Measurements from ENCODE around the gene MGRN1.
A peak's percentile ranks its signal among the peaks of the same experiment; 100 is the strongest.

Gene MGRN1

DNA sequence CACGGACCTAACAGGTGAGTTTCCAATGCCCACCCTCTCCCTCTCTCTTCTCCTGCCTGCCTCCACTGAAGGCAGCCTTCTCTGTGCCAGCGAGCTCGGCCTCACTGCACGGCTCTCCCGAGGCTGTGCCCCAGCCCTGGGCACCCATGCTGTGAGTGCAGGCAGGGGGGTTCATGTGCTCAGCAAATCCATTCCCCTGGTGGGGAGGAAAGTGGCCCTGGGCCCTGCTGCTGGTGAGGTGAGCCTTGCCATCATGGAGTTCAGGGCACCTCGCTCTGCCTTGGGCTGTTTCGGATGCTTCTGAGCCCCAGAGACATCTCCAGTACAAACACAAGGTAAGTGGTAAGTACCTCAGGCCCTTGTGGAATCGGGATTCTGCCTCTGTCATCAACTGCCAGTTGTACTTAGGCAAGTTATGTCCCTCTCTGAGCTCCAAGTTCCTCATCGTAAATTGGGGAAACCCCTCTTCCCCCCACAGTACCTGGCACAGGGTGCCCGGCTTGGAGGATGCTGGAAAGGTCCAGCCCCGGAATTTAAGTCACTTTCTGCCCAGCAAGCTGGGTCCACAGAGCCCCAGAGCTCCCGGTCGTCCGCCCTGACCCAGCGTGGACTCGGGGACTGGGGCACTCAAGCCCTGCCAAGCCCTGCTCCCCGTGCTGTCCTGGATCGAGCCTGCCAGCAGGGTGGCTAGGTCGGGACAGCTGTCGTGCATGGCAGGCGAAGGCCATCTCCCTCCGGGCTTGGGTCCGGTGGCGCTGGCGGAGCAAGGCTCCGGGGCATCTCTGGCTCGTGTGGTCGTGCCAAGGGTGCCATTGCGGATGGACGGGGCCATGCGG, 68.1 kb downstream of the MGRN1 start:
- H3K4me3 Mint-ChIP-seq, result peak overlapping the region; percentile 82
- intact Hi-C loops (cut with micrococcal nuclease), result loop anchor here (1.0 kb wide), 1 partner anchor 42 kb away; the partner anchor contains the start of genes ANKS3 and DNAAF8

DNA sequence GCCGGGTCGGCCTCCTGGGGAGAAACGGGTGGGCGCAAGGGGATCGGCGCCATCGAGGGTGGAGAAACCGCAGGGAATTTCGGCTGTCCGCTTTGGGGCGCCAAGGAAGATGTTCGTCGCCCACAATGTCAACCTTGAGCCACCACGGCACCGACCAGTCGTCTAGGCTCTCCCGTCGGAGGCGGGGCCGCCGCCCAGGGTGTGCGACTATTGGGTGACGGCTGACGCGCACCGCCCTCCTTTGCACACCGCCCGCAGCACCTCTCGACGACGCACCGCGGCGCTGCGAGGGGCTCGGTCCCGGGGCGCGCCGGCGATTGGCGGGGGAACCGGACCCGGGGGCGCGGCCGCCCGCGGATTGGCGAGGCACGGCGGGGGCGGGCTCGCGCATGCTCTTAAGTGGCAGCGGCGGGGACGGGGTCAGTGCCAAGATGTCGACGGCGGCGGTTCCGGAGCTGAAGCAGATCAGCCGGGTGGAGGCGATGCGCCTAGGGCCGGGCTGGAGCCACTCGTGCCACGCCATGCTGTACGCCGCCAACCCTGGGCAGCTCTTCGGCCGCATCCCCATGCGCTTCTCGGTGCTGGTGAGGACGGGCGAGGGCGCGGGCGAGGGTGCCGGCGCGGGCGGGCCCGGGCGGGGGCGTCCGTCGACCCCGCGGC, 68.8 kb downstream of the MGRN1 start, which contains the start of gene NUDT16L1:
TSS of gene NUDT16L1 (plus strand) at position 267 of the 660 bp plus-strand sequence. CDS start at position 432, 165 bp downstream.
- H3K27ac Mint-ChIP-seq, result peak within 1 kb of the TSS; percentile 86
- H3K36me3 Mint-ChIP-seq (ENCODE audit: low read depth), result peaks cover 64% of the 10 kb centered on the region
- H3K4me1 Mint-ChIP-seq (ENCODE audit: low read depth), result peaks cover 63% of the 10 kb centered on the region
- no peaks in the 10 kb centered on the region for H3K9me3 Mint-ChIP-seq
- H3K4me3 Mint-ChIP-seq, result peak within 1 kb of the TSS; percentile 82
- H3K27me3 Mint-ChIP-seq, result no peaks in the 10 kb centered on the region
- intact Hi-C loops (cut with micrococcal nuclease), result loop anchor here (1.0 kb wide), 1 partner anchor 41 kb away; the partner anchor contains the start of genes ANKS3 and DNAAF8

More for the DNA sequence above, 68.1 kb downstream of the MGRN1 start:
- Mint-ChIP-seq H3K27ac (peak overlapping the region; percentile 86), H3K9me3 (no peaks in the 10 kb centered on the region), H3K4me1 (ENCODE audit: low read depth) (peaks cover 71% of the 10 kb centered on the region), H3K27me3 (no peaks in the 10 kb centered on the region), H3K36me3 (ENCODE audit: low read depth) (peaks cover 64% of the 10 kb centered on the region)

- peaks cover 56% of the 10 kb centered on the region for H3K4me1 Mint-ChIP-seq (ENCODE audit: low read depth)
- peak overlapping the region; percentile 71 for H3K4me3 Mint-ChIP-seq
- H3K27me3 Mint-ChIP-seq, result no peaks in the 10 kb centered on the region
- peak overlapping the region; percentile 86 for H3K27ac Mint-ChIP-seq
- intact Hi-C loops (cut with micrococcal nuclease), result loop anchor here (1.0 kb wide), 1 partner anchor 40 kb away; the partner anchor contains the start of genes ANKS3 and DNAAF8
- no peaks in the 10 kb centered on the region for H3K9me3 Mint-ChIP-seq
- peaks cover 64% of the 10 kb centered on the region for H3K36me3 Mint-ChIP-seq (ENCODE audit: low read depth)
Observed at GRCh38 chr16:4693956-4694641, 69.5 kb downstream of the MGRN1 start.

- H3K4me1 Mint-ChIP-seq (ENCODE audit: low read depth), result peaks cover 49% of the 10 kb centered on the region
- H3K27ac Mint-ChIP-seq, result peak overlapping the region; percentile 53
- peaks cover 64% of the 10 kb centered on the region for H3K36me3 Mint-ChIP-seq (ENCODE audit: low read depth)
- no peaks in the 10 kb centered on the region for H3K9me3 Mint-ChIP-seq
- peak overlapping the region; percentile 71 for H3K4me3 Mint-ChIP-seq
- H3K27me3 Mint-ChIP-seq, result no peaks in the 10 kb centered on the region
- intact Hi-C loops (cut with micrococcal nuclease), result no loop called here
Observed at GRCh38 chr16:4694642-4695451, 70.2 kb downstream of the MGRN1 start.

DNA sequence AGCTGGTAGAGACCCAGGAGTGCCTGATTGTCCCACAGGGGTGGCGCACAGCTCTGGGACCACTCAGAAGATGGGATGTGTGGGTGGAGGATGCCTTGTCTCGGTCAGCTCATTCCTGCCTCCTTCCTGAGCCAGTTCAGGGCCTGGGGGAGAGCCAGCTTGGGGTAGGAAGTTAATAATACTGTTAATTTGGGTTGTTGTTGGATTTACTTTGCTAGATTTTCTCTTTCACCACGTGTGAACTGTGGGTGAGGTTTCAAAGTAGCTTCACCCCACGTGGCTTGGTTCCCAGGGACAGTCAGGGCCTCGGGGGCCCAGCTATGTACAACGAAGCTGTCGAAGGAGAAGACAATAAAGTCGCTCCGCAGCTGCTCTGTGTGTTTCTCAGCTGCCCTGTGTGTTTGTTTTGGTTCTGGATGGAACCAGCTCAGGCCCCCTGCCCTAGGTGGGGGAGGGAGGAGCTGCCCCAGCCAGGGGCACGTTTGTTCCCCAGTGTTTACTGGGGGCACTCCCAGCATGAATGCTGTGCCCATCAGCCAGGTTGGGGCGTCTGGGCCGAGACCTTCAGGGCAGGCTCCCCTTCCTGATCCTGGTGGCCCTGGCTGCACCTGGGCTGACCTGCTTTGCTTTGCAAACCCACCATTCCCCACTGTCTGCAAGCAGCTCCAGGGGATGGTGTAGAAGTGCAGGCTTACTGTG, 71.0 kb downstream of the MGRN1 start:
- no peak overlapping the region for H3K27ac Mint-ChIP-seq
- H3K9me3 Mint-ChIP-seq, result no peaks in the 10 kb centered on the region
- H3K36me3 Mint-ChIP-seq (ENCODE audit: low read depth), result peaks cover 64% of the 10 kb centered on the region
- no peaks in the 10 kb centered on the region for H3K27me3 Mint-ChIP-seq
- peaks cover 41% of the 10 kb centered on the region for H3K4me1 Mint-ChIP-seq (ENCODE audit: low read depth)
- intact Hi-C loops (cut with micrococcal nuclease), result no loop called here
- H3K4me3 Mint-ChIP-seq, result no peak overlapping the region

GRCh38 chr16:4696172-4696904, 71.7 kb downstream of the MGRN1 start:
- H3K9me3 Mint-ChIP-seq, result no peaks in the 10 kb centered on the region
- intact Hi-C loops (cut with micrococcal nuclease), result no loop called here
- H3K36me3 Mint-ChIP-seq (ENCODE audit: low read depth), result peaks cover 65% of the 10 kb centered on the region
- no peak overlapping the region for H3K4me3 Mint-ChIP-seq
- H3K27me3 Mint-ChIP-seq, result no peaks in the 10 kb centered on the region
- H3K4me1 Mint-ChIP-seq (ENCODE audit: low read depth), result peaks cover 36% of the 10 kb centered on the region
- no peak overlapping the region for H3K27ac Mint-ChIP-seq

GRCh38 chr16:4696905-4697847, 72.5 kb downstream of the MGRN1 start:
- Mint-ChIP-seq H3K27me3 (no peaks in the 10 kb centered on the region), H3K4me3 (no peak overlapping the region), H3K4me1 (ENCODE audit: low read depth) (peaks cover 33% of the 10 kb centered on the region), H3K9me3 (no peaks in the 10 kb centered on the region), H3K36me3 (ENCODE audit: low read depth) (peaks cover 73% of the 10 kb centered on the region), H3K27ac (no peak overlapping the region)
- intact Hi-C loops (cut with micrococcal nuclease), result no loop called here

DNA sequence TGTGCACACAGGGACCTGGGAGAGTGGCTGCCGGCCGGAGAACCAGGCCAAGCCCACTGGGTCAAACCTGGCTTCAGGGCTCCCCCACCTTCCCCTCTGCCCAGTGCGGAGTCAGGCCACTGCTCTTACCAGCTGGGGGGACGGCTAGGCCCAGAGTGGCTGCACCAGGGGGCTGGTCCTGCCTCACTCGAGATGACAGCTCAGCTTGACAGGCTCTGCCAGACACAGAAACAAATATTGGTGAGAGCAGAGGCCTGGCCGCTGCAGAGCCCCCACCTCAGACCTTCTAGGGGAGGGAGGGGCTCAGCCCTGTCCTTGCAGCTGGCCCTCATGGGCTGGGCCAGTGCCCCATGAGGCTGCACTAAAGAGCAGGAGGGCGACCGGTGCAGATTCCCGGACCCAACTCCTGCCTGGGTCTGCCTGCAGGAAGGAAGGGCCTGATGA, 73.2 kb downstream of the MGRN1 start:
- no peak overlapping the region for H3K4me3 Mint-ChIP-seq
- peaks cover 77% of the 10 kb centered on the region for H3K36me3 Mint-ChIP-seq (ENCODE audit: low read depth)
- H3K27me3 Mint-ChIP-seq, result no peaks in the 10 kb centered on the region
- intact Hi-C loops (cut with micrococcal nuclease), result no loop called here
- no peaks in the 10 kb centered on the region for H3K9me3 Mint-ChIP-seq
- no peak overlapping the region for H3K27ac Mint-ChIP-seq
- H3K4me1 Mint-ChIP-seq (ENCODE audit: low read depth), result peaks cover 26% of the 10 kb centered on the region

GRCh38 chr16:4698321-4699045, 73.9 kb downstream of the MGRN1 start:
- Mint-ChIP-seq H3K4me1 (ENCODE audit: low read depth) (peaks cover 22% of the 10 kb centered on the region), H3K4me3 (no peak overlapping the region), H3K9me3 (no peaks in the 10 kb centered on the region), H3K27ac (no peak overlapping the region), H3K36me3 (ENCODE audit: low read depth) (peaks cover 80% of the 10 kb centered on the region), H3K27me3 (no peaks in the 10 kb centered on the region)
- intact Hi-C loops (cut with micrococcal nuclease), result no loop called here

DNA sequence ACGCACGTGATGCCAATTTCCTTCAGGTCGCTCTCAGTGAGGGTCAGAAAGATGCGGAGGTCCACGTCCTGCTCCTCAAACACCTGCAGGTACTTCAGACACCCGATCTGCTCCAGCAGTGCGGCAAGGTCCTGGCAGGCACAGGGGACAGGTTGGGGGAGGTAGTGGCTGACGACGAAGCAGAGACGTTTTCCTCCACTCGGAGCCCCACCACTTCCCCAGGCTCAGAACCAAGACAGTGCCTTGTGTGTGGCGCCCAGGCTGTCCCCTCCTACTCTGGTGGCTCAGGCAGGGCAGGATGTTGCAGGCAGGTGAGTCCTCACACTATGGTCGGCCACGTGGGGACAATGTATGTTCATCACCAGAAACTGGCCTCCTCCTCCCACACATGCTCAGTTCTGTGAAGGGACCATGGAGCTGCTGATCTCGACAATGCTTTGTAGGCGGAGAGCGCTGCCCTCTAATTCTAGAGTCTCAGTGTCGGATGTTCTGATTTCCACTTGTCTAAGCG, 74.5 kb downstream of the MGRN1 start:
- Mint-ChIP-seq H3K9me3 (no peaks in the 10 kb centered on the region), H3K36me3 (ENCODE audit: low read depth) (peaks cover 86% of the 10 kb centered on the region), H3K27me3 (no peaks in the 10 kb centered on the region), H3K4me1 (ENCODE audit: low read depth) (peaks cover 22% of the 10 kb centered on the region), H3K27ac (no peak overlapping the region), H3K4me3 (no peak overlapping the region)
- intact Hi-C loops (cut with micrococcal nuclease), result no loop called here

Measured in dendritic cell treated with granulocyte-macrophage colony-stimulating factor and Interleukin-4, amounts not matched to agents 40 ng/mL and 50 ng/mL, for 4 days (primary cell).